HepG2 (cell line): Measurements from ENCODE around the gene MARCHF6. TPM values are rescaled to one million over a fixed set of nuclear protein-coding genes. Genes with fewer than 3 reads are reported as not detected.

Source experiments
- ATF5 ChIP-seq: sonication (generic); formaldehyde crosslinking; IDR thresholded peaks from 2 replicates; pipeline ENCODE4 v1.4.0; 2020; ENCODE audit warnings: mild to moderate bottlenecking, low read depth, missing genetic modification reagents
- EEA1 ChIP-seq: sonication (generic); formaldehyde crosslinking; IDR thresholded peaks from 2 replicates; pipeline ENCODE4 v1.5.1; 2020; ENCODE audit warnings: mild to moderate bottlenecking, missing genetic modification reagents, borderline replicate concordance
- FOSL2 ChIP-seq: sonication (generic); formaldehyde crosslinking; IDR thresholded peaks from 2 replicates; pipeline ENCODE4 v1.4.0; 2020; ENCODE audit warnings: missing genetic modification reagents
- GATA4 ChIP-seq: sonication (generic); IDR thresholded peaks from 2 replicates; pipeline ENCODE4 v1.6.1; 2016; ENCODE audit warnings: antibody characterized with exemption, low read depth, borderline replicate concordance
- KLF9 ChIP-seq: IDR thresholded peaks from 2 replicates; pipeline ENCODE4 v1.6.1; 2016; ENCODE audit warnings: low read depth
- MTA1 ChIP-seq: sonication (generic); formaldehyde crosslinking; IDR thresholded peaks from 2 replicates; pipeline ENCODE4 v1.4.0; 2020; ENCODE audit warnings: missing genetic modification reagents, mild to moderate bottlenecking, borderline replicate concordance
- MXI1 ChIP-seq: IDR thresholded peaks from 3 replicates; pipeline ENCODE4 v1.6.1; 2012; ENCODE audit warnings: low read depth, low read length, inconsistent platforms, borderline replicate concordance
- NBN ChIP-seq: fragments of 450-650 bp; conservative IDR thresholded peaks from 2 replicates; pipeline ENCODE4 v1.6.1; 2017
- NFYB ChIP-seq: sonication (generic); formaldehyde crosslinking; IDR thresholded peaks from 2 replicates; pipeline ENCODE4 v1.4.0; 2020; ENCODE audit warnings: missing genetic modification reagents
- NONO ChIP-seq, 2 experiments: fragments of 450-650 bp in 1 of 2; sonication (generic) in 1 of 2; formaldehyde crosslinking in 1 of 2; IDR thresholded peaks in 1 of 2; conservative IDR thresholded peaks in 1 of 2; 2 replicates each; pipeline versions ENCODE4 v1.6.1 to v1.8.0; 2017 to 2022; ENCODE audit warnings: mild to moderate bottlenecking in 1 of 2, missing genetic modification reagents in 1 of 2, moderate library complexity in 1 of 2
- PBX3 ChIP-seq: sonication (generic); formaldehyde crosslinking; IDR thresholded peaks from 2 replicates; pipeline ENCODE4 v1.8.1; 2023; ENCODE audit warnings: missing genetic modification reagents, inconsistent platforms, borderline replicate concordance
- PITX1 ChIP-seq: sonication (generic); formaldehyde crosslinking; IDR thresholded peaks from 2 replicates; pipeline ENCODE4 v1.5.1; 2020; ENCODE audit warnings: mild to moderate bottlenecking, missing genetic modification reagents
- POGZ ChIP-seq: sonication (generic); formaldehyde crosslinking; IDR thresholded peaks from 2 replicates; pipeline ENCODE4 v1.4.0; 2020; ENCODE audit warnings: mild to moderate bottlenecking, missing genetic modification reagents
- PPARG ChIP-seq: conservative IDR thresholded peaks from 2 replicates; pipeline ENCODE4 v1.6.1; 2016; ENCODE audit warnings: missing biosample characterization, missing genetic modification reagents
- RBM39 ChIP-seq: fragments of 200-400 bp; formaldehyde crosslinking; IDR thresholded peaks from one replicate; pipeline ENCODE4 v1.6.1; 2018; ENCODE audit warnings: antibody characterized with exemption, mild to moderate bottlenecking, low read depth, low read length; ENCODE audit not compliant: poor library complexity, severe bottlenecking
- SMYD3 ChIP-seq: sonication (generic); formaldehyde crosslinking; IDR thresholded peaks from 2 replicates; pipeline ENCODE4 v1.8.1; 2023; ENCODE audit warnings: mild to moderate bottlenecking, missing genetic modification reagents
- ZBTB10 ChIP-seq: sonication (generic); formaldehyde crosslinking; IDR thresholded peaks from 2 replicates; pipeline ENCODE4 v1.4.0; 2020; ENCODE audit warnings: missing genetic modification reagents, borderline replicate concordance
- ZBTB38 ChIP-seq: sonication (generic); formaldehyde crosslinking; IDR thresholded peaks from 2 replicates; pipeline ENCODE4 v1.5.1; 2020; ENCODE audit warnings: mild to moderate bottlenecking, missing genetic modification reagents
- ZNF34 ChIP-seq: sonication (generic); formaldehyde crosslinking; IDR thresholded peaks from 2 replicates; pipeline ENCODE4 v1.4.0; 2020; ENCODE audit warnings: mild to moderate bottlenecking, missing genetic modification reagents, borderline replicate concordance
- ZNF777 ChIP-seq: sonication (generic); formaldehyde crosslinking; IDR thresholded peaks from 2 replicates; pipeline ENCODE4 v1.4.0; 2020; ENCODE audit warnings: missing genetic modification reagents
- ZXDC ChIP-seq: sonication (generic); formaldehyde crosslinking; IDR thresholded peaks from 2 replicates; pipeline ENCODE4 v1.5.0; 2020; ENCODE audit warnings: mild to moderate bottlenecking, missing genetic modification reagents
- polyA plus RNA-seq, 8 experiments: library from polyadenylated mRNA; depleted of rRNA in 3 of 8; stranded (reverse) in 7 of 8; unstranded in 1 of 8; fragments of >200 nt; fragmentation: Illumina TruSeq in 4 of 8; extraction: Trizol in 4 of 8; gene quantifications; 2 replicates each; pipeline versions ENCODE4 v1.2.1 to v1.2.3, GENCODE V29; 2011 to 2016; ENCODE audit warnings: low read depth in 4 of 8, missing spikeins in 1 of 8, mixed read lengths in 1 of 8; ENCODE audit not compliant: insufficient read depth in 1 of 8
- total RNA-seq, 5 experiments: library from RNA; depleted of rRNA; stranded (reverse); fragments of >200 nt; fragmentation: Illumina TruSeq; extraction: Trizol; gene quantifications; 2 replicates each; pipeline ENCODE4 v1.2.3, GENCODE V29; 2016; ENCODE audit warnings: low read depth in 1 of 5

Gene MARCHF6
- total and polyA plus RNA-seq, 2 of the 13 experiments (the other 11 are each of a cell fraction or from before 2014, with no cell fraction given), result 48.6 to 107 TPM

- TF ChIP-seq ATF5 (CRISPR knock-in tag) (peak; percentile 67; the same call in 1 of the 2 replicates), FOSL2 (CRISPR knock-in tag) (peak; percentile 44), ZNF34 (CRISPR knock-in tag) (no peak), PPARG (CRISPR knock-in tag) (0 out of 2 replicates have a peak, but pooled peaks have one; percentile 16), GATA4 (peak; percentile 53; the same call in 1 of the 2 replicates), NBN (no peak), MTA1 (CRISPR knock-in tag) (peak; percentile 56; the same call in 1 of the 2 replicates), ZBTB38 (CRISPR knock-in tag) (peak; percentile 77; the same call in 1 of the 2 replicates), MXI1 (peak; percentile 90; the same call in 2 of the 3 replicates), SMYD3 (CRISPR knock-in tag) (no peak; the same call in 1 of the 2 replicates), ZNF777 (CRISPR knock-in tag) (peak; percentile 83), EEA1 (CRISPR knock-in tag) (no peak), POGZ (CRISPR knock-in tag) (peak; percentile 92), NONO (IDR thresholded peaks at IDR 0.05) (no peak), NONO (CRISPR knock-in tag; conservative IDR thresholded peaks at IDR 0.05) (peak; percentile 86), PITX1 (CRISPR knock-in tag) (peak; percentile 80), RBM39 (peak; percentile 92), PBX3 (0 out of 2 replicates have a peak, but pooled peaks have one; percentile 33), ZBTB10 (CRISPR knock-in tag) (no peak), NFYB (0 out of 2 replicates have a peak, but pooled peaks have one; percentile 28), ZXDC (CRISPR knock-in tag) (0 out of 2 replicates have a peak, but pooled peaks have one; percentile 41), KLF9 (CRISPR knock-in tag) (no peak)
Measured at GRCh38 chr5:10353241-10354047, at the start of gene MARCHF6 (continued).
